GM23248 (cell line): ENCODE measurements around the gene PLCZ1.

Source experiments
- EZH2 ChIP-seq: fragments of 200-600 bp; sonication (generic); IDR thresholded peaks from 2 replicates; pipeline ENCODE4 v1.6.1; 2018; ENCODE audit warnings: antibody characterized with exemption, mild to moderate bottlenecking; ENCODE audit not compliant: insufficient read depth, poor library complexity, severe bottlenecking
- EZH2phosphoT487 ChIP-seq: fragments of 200-600 bp; sonication (generic); IDR thresholded peaks from 2 replicates; pipeline ENCODE4 v1.6.1; 2018; ENCODE audit warnings: antibody characterized with exemption, moderate library complexity, mild to moderate bottlenecking, low read depth; ENCODE audit not compliant: insufficient read depth

GRCh38 chr12:18643681-18644080, 94.1 kb downstream of the PLCZ1 start:
- TF ChIP-seq EZH2 (no peak), EZH2phosphoT487 (no peak)
